Fibroblast of mammary gland (primary cell): ENCODE results near the gene PZP.
A peak's percentile ranks its signal among the peaks of the same experiment; 100 is the strongest.

Experiments used
- DNase-seq: peaks from one replicate; pipeline ENCODE4 v3.0.0-alpha.2; 2010; ENCODE audit warnings: low read depth
- H3K4me3 ChIP-seq: 2 replicates; pipeline ENCODE4 v1.5.1; 2011; ENCODE audit warnings: low read depth, mild to moderate bottlenecking, low read length, moderate library complexity; ENCODE audit not compliant: control insufficient read depth
- CTCF ChIP-seq: conservative IDR thresholded peaks from 2 replicates; pipeline ENCODE4 v1.5.1; 2011; ENCODE audit warnings: low read depth, low read length, inconsistent platforms; ENCODE audit not compliant: control insufficient read depth, insufficient read depth

PZP gene

DNA sequence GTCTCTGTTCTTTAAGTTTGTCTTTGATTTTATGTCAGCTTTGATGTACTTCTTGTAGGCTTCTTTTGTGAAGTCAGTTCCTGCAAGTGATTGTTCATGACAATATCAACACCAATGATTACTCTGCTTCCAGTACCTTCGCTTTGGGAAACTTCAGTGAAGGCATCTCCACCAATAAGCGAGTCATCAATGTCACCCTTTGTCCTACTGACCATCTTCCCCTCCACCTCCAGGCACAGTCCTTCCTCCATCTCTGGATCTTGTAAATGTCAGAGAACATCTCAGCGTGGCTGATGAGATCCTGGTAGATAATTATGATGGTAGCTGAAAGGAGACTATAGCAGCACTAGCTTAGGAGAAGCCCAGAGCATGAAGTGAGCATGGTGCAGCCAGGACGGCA is 52.1 kb downstream of the PZP start:
- TF ChIP-seq CTCF = no peak
- DNase-seq = no peak
- H3K4me3 ChIP-seq = no peak overlapping the region

- no peak for TF ChIP-seq CTCF
- DNase-seq = no peak
- H3K4me3 ChIP-seq = no peak overlapping the region
Observed at GRCh38 chr12:9149372-9149771, 58.8 kb downstream of the PZP start.

DNA sequence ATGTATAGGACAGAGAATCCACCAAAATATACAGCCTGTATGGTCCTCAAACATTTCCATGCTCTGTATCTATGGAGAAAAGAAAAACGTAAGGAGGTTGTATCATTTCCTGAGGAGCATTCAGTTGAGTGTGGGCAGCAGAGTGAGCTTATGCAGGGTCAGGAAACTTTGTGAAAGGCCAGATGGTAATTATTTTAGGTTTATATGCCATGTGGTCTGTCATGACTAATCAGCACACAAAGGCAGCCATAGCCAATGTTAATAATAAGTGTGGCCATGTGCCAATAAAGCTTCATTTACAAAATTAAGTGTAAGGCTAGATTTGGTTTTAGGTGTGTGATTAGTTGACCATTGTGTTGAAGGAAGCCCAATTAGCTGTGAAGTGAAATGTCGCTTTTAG is 59.3 kb downstream of the PZP start:
- peak; percentile 2 for DNase-seq
- H3K4me3 ChIP-seq = no peak overlapping the region
- no peak for TF ChIP-seq CTCF

- TF ChIP-seq CTCF = no peak
- no peak overlapping the region for H3K4me3 ChIP-seq
- DNase-seq = no peak
Observed at GRCh38 chr12:9147461-9147860, 60.7 kb downstream of the PZP start.

DNA sequence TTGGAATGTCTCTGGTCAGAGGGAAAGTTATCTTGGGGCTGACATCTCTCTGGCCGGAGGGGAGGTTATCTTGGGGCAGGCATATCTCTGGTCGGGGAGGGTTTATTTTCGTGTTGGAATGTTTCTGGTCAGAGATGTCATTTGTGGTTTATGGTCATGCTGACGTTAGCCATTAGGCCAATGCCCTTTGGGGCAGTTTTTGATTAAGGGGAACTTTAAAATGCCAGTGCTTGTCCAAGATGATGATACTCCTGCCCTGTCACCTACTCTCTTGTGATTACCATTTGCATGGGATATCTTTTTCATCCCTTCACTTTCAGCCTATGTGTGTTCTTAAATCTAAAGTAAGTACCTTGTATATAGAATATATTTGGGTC is 63.5 kb downstream of the PZP start:
- H3K4me3 ChIP-seq = no peak overlapping the region
- no peak for DNase-seq
- TF ChIP-seq CTCF = no peak

- DNase-seq = no peak
- H3K4me3 ChIP-seq = no peak overlapping the region
- TF ChIP-seq CTCF = no peak
Observed at GRCh38 chr12:9143929-9144729, 64.1 kb downstream of the PZP start.
